Suprapubic skin (tissue), 3 donors: ENCODE data around the gene COQ3.

Experiments used
- CTCF ChIP-seq, 2 donors: fragments of 200-600 bp in 1 of 2; fragments of 450-650 bp in 1 of 2; sonication (generic) in 1 of 2; IDR thresholded peaks; one replicate each; pipeline ENCODE4 v1.5.1; 2016 to 2019; ENCODE audit warnings: antibody characterized with exemption in 2 of 2, mild to moderate bottlenecking in 1 of 2, moderate library complexity in 1 of 2
- EP300 ChIP-seq: sonication (generic); formaldehyde crosslinking; IDR thresholded peaks from one replicate; pipeline ENCODE4 v1.6.1; 2017; ENCODE audit warnings: antibody characterized with exemption
- POLR2A ChIP-seq, 2 donors: fragments of 450-650 bp; IDR thresholded peaks; one replicate each; pipeline ENCODE4 v1.6.1; 2017; ENCODE audit warnings: antibody characterized with exemption in 2 of 2, mild to moderate bottlenecking in 2 of 2, moderate library complexity in 2 of 2

- TF ChIP-seq CTCF (IDR thresholded peaks at IDR 0.05) (no peak), EP300 (no peak), POLR2A (IDR thresholded peaks at IDR 0.05) (no peak)
Measured at GRCh38 chr6:99356641-99357040, 37.4 kb downstream of the COQ3 start.
